HCT116 (cell line): ENCODE results near the gene TBCD. TPM values are rescaled to one million over a fixed set of nuclear protein-coding genes. Genes with fewer than 3 reads are reported as not detected.

Source experiments
- ATAC-seq: fragments of 200-7000 bp; cut with Tn5 transposase; 2 replicates; pipeline ENCODE4 v1.9.1; 2020; ENCODE audit warnings: mild to moderate bottlenecking, moderate library complexity
- BruUV-seq: library from RNA; stranded (reverse); fragments of 400-500 nt; replicated peaks from 2 replicates; lab custom pipeline; 2021; lab: Mats Ljungman, UMichigan
- CTCF ChIA-PET: fragments of 300-600 bp; sonication (Branson Sonifier 250); formaldehyde crosslinking; loops from one replicate; lab custom pipeline; 2021; ENCODE audit warnings: antibody characterized with exemption; lab: Charles Lee
- POLR2A ChIA-PET: fragments of 300-600, 350-600 bp; sonication (Branson Sonifier 250); formaldehyde crosslinking; loops from one replicate; lab custom pipeline; 2021; ENCODE audit warnings: antibody characterized with exemption; lab: Charles Lee
- RAD21 ChIA-PET, 2 experiments: fragments of 300-600 bp; sonication (Branson Sonifier 250); formaldehyde crosslinking; loops; one replicate each; lab custom pipeline; 2023; ENCODE audit warnings: low total read pairs in 2 of 2; ENCODE audit not compliant: uncharacterized antibody in 2 of 2, unreplicated experiment in 2 of 2, low non-redundant PET in 1 of 2; lab: Charles Lee
- DNase-seq: peaks from one replicate; pipeline ENCODE4 v3.0.0-alpha.2; 2010; ENCODE audit warnings: low read depth, low spot score
- H2AFZ ChIP-seq: fragments of 200-600 bp; shearing (Covaris generic), sonication (generic); 2 replicates; pipeline ENCODE4 v1.6.1; 2017; ENCODE audit warnings: low read depth, mixed run types, mixed read lengths, antibody characterized with exemption, low read length; ENCODE audit not compliant: poor library complexity, severe bottlenecking
- H3K27ac ChIP-seq: 2 replicates; pipeline ENCODE4 v1.5.1; 2012; ENCODE audit warnings: low read depth, low read length
- H3K27me3 ChIP-seq: fragments of 200-600 bp; sonication (generic); 2 replicates; pipeline ENCODE4 v1.6.1; 2016; ENCODE audit warnings: mixed run types, low read length, mixed read lengths; ENCODE audit not compliant: insufficient read depth
- H3K36me3 ChIP-seq, 2 experiments: fragments of 200-500 bp in 1 of 2; fragments of 200-600 bp in 1 of 2; sonication (Bioruptor generic) in 1 of 2; sonication (generic) in 1 of 2; 2 replicates each; pipeline versions ENCODE4 v1.5.1 to v1.6.1; 2014 to 2016; ENCODE audit warnings: low read length in 2 of 2, inconsistent platforms in 1 of 2, mixed read lengths in 1 of 2, mixed run types in 1 of 2; ENCODE audit not compliant: insufficient read depth in 2 of 2, control insufficient read depth in 1 of 2
- H3K4me1 ChIP-seq, 2 experiments: fragments of 200-600 bp in 1 of 2; sonication (generic) in 1 of 2; 2 replicates each; pipeline versions ENCODE4 v1.5.1 to v1.6.1; 2012 to 2017; ENCODE audit warnings: low read length in 2 of 2, inconsistent platforms in 1 of 2, mild to moderate bottlenecking in 1 of 2, mixed read lengths in 1 of 2, mixed run types in 1 of 2, moderate library complexity in 1 of 2; ENCODE audit not compliant: insufficient read depth in 2 of 2, control insufficient read depth in 1 of 2
- H3K4me2 ChIP-seq: fragments of 200-600 bp; sonication (generic); 2 replicates; pipeline ENCODE4 v1.6.1; 2017; ENCODE audit warnings: mixed run types, low read length, mixed read lengths
- H3K4me3 ChIP-seq, 2 experiments: fragments of 200-600 bp in 1 of 2; sonication (generic) in 1 of 2; replicated peaks in 1 of 2; 2 replicates each; pipeline ENCODE4 v1.5.1; 2011 to 2016; ENCODE audit warnings: low read length in 2 of 2, control low read depth in 1 of 2, low read depth in 1 of 2, mild to moderate bottlenecking in 1 of 2, mixed read lengths in 1 of 2, mixed run types in 1 of 2
- H3K79me2 ChIP-seq: fragments of 200-600 bp; sonication (generic); 2 replicates; pipeline ENCODE4 v1.6.1; 2017; ENCODE audit warnings: mild to moderate bottlenecking, mixed run types, low read length, moderate library complexity, mixed read lengths; ENCODE audit not compliant: insufficient read depth
- H3K9ac ChIP-seq: fragments of 200-600 bp; sonication (generic); 2 replicates; pipeline ENCODE4 v1.6.1; 2016; ENCODE audit warnings: low read length, mixed read lengths
- H3K9me2 ChIP-seq: fragments of 200-600 bp; sonication (generic), shearing (Covaris generic); 2 replicates; pipeline ENCODE4 v1.6.1; 2017; ENCODE audit warnings: mixed run types, mild to moderate bottlenecking, moderate library complexity; ENCODE audit not compliant: insufficient read depth
- H3K9me3 ChIP-seq, 2 experiments: fragments of 200-500 bp in 1 of 2; fragments of 200-600 bp in 1 of 2; sonication (Bioruptor generic) in 1 of 2; sonication (generic) in 1 of 2; 2 replicates each; pipeline ENCODE4 v1.6.1; 2014 to 2017; ENCODE audit warnings: low read length in 2 of 2, mixed read lengths in 2 of 2, inconsistent platforms in 1 of 2, low read depth in 1 of 2, mild to moderate bottlenecking in 1 of 2, mixed run types in 1 of 2, moderate library complexity in 1 of 2; ENCODE audit not compliant: control insufficient read depth in 1 of 2, insufficient read depth in 1 of 2
- H4K20me1 ChIP-seq: fragments of 200-600 bp; sonication (generic), shearing (Covaris generic); 2 replicates; pipeline ENCODE4 v1.6.1; 2017; ENCODE audit warnings: mixed run types, mild to moderate bottlenecking, moderate library complexity; ENCODE audit not compliant: insufficient read depth
- ATF3 ChIP-seq: IDR thresholded peaks from 2 replicates; pipeline ENCODE4 v1.6.1; 2012
- CEBPB ChIP-seq: IDR thresholded peaks from 2 replicates; pipeline ENCODE4 v1.6.1; 2012; ENCODE audit warnings: low read depth
- ELF1 ChIP-seq: IDR thresholded peaks from 2 replicates; pipeline ENCODE4 v1.6.1; 2012; ENCODE audit warnings: low read depth, borderline replicate concordance
- EZH2 ChIP-seq: fragments of 200-600 bp; sonication (generic); IDR thresholded peaks from 2 replicates; pipeline ENCODE4 v1.6.1; 2017; ENCODE audit warnings: antibody characterized with exemption, mixed run types
- EZH2phosphoT487 ChIP-seq: fragments of 200-600 bp; IDR thresholded peaks from 2 replicates; pipeline ENCODE4 v1.6.1; 2018; ENCODE audit warnings: antibody characterized with exemption, borderline replicate concordance
- FOSL1 ChIP-seq: IDR thresholded peaks from 2 replicates; pipeline ENCODE4 v1.6.1; 2012; ENCODE audit warnings: low read depth
- MAX ChIP-seq: IDR thresholded peaks from 2 replicates; pipeline ENCODE4 v1.6.1; 2012
- POLR2AphosphoS5 ChIP-seq: IDR thresholded peaks from 2 replicates; pipeline ENCODE4 v1.6.1; 2011; ENCODE audit warnings: mild to moderate bottlenecking, low read depth, low read length, moderate library complexity
- REST ChIP-seq: IDR thresholded peaks from 2 replicates; pipeline ENCODE4 v1.6.1; 2012; ENCODE audit warnings: low read depth
- SIN3A ChIP-seq: IDR thresholded peaks from 2 replicates; pipeline ENCODE4 v1.6.1; 2012; ENCODE audit warnings: low read depth
- SP1 ChIP-seq: IDR thresholded peaks from 2 replicates; pipeline ENCODE4 v1.6.1; 2012; ENCODE audit warnings: low read depth
- SRF ChIP-seq: IDR thresholded peaks from 2 replicates; pipeline ENCODE4 v1.6.1; 2012; ENCODE audit warnings: low read depth
- TCF7L2 ChIP-seq: IDR thresholded peaks from 2 replicates; pipeline ENCODE4 v1.7.0; 2011; ENCODE audit warnings: borderline replicate concordance, inconsistent platforms; ENCODE audit not compliant: insufficient read depth, insufficient read length; ENCODE audit errors: extremely low read depth
- YY1 ChIP-seq: IDR thresholded peaks from 2 replicates; pipeline ENCODE4 v1.6.1; 2011; ENCODE audit warnings: low read length, low read depth, moderate library complexity, mild to moderate bottlenecking; ENCODE audit not compliant: insufficient replicate concordance; ENCODE audit errors: extremely low read depth
- ZFX ChIP-seq: fragments of 450-650 bp; IDR thresholded peaks from 2 replicates; pipeline ENCODE4 v1.6.1; 2017
- intact Hi-C: fragments of 100-400 bp; cut with micrococcal nuclease; formaldehyde crosslinking; loops from 2 replicates; pipeline ENCODE4 v1.10.0; 2022
- total RNA-seq: library from RNA; stranded (reverse); gene quantifications from one replicate; pipeline ENCODE4 v1.2.1, GENCODE V29; 2021; ENCODE audit not compliant: unreplicated experiment

The TBCD gene
- total RNA-seq, 1 experiment from 2014 or later, result 152 TPM

GRCh38 chr17:82704886-82705285, 47.0 kb upstream of the TBCD start:
- no peak for DNase-seq
- Histone ChIP-seq H4K20me1 (no peaks in the 10 kb centered on the region), H3K4me2 (no peak overlapping the region), H3K9ac (no peak overlapping the region), H3K9me3 (no peaks in the 10 kb centered on the region), H3K27me3 (no peaks in the 10 kb centered on the region), H3K27ac (no peak overlapping the region), H3K4me3 (no peak overlapping the region), H2AFZ (no peak overlapping the region), H3K79me2 (no peaks in the 10 kb centered on the region), H3K9me2 (no peaks in the 10 kb centered on the region), H3K36me3 (no peaks in the 10 kb centered on the region), H3K4me1 (peaks cover 0 to 14% of the 10 kb centered on the region in 2 experiments; a peak in 3 of 4 replicates)
- RAD21 ChIA-PET, result no interaction called here
- TF ChIP-seq POLR2AphosphoS5, result no peak
- TF ChIP-seq SP1, result no peak
- no peak for TF ChIP-seq EZH2phosphoT487
- intact Hi-C loops, result no loop called here
- BruUV-seq, result no TSS peak
- POLR2A ChIA-PET, result no interaction called here
- no peak for ATAC-seq
- CTCF ChIA-PET, result no interaction called here

- Histone ChIP-seq H3K9ac (no peak overlapping the region), H3K27ac (no peak overlapping the region), H3K4me1 (peaks cover 0 to 14% of the 10 kb centered on the region in 2 experiments; a peak in 3 of 4 replicates), H3K9me2 (no peaks in the 10 kb centered on the region), H3K36me3 (no peaks in the 10 kb centered on the region), H3K4me2 (no peak overlapping the region), H3K27me3 (no peaks in the 10 kb centered on the region), H3K9me3 (no peaks in the 10 kb centered on the region), H3K79me2 (no peaks in the 10 kb centered on the region), H4K20me1 (no peaks in the 10 kb centered on the region), H3K4me3 (no peak overlapping the region), H2AFZ (no peak overlapping the region)
- CTCF ChIA-PET, result no interaction called here
- BruUV-seq, result no TSS peak
- intact Hi-C loops, result no loop called here
- TF ChIP-seq TCF7L2 (no peak), REST (no peak), SIN3A (no peak), ZFX (no peak), CEBPB (no peak), SRF (no peak), YY1 (no peak), EZH2 (no peak), SP1 (no peak), ATF3 (no peak), ELF1 (no peak), FOSL1 (no peak), MAX (no peak), EZH2phosphoT487 (no peak)
- POLR2A ChIA-PET, result no interaction called here
- ATAC-seq (no peak), DNase-seq (no peak)
- RAD21 ChIA-PET, result no interaction called here
Observed at GRCh38 chr17:82705756-82706155, 46.1 kb upstream of the TBCD start.
